ENCODE data around the gene NDUFC1.

Gene NDUFC1

DNA sequence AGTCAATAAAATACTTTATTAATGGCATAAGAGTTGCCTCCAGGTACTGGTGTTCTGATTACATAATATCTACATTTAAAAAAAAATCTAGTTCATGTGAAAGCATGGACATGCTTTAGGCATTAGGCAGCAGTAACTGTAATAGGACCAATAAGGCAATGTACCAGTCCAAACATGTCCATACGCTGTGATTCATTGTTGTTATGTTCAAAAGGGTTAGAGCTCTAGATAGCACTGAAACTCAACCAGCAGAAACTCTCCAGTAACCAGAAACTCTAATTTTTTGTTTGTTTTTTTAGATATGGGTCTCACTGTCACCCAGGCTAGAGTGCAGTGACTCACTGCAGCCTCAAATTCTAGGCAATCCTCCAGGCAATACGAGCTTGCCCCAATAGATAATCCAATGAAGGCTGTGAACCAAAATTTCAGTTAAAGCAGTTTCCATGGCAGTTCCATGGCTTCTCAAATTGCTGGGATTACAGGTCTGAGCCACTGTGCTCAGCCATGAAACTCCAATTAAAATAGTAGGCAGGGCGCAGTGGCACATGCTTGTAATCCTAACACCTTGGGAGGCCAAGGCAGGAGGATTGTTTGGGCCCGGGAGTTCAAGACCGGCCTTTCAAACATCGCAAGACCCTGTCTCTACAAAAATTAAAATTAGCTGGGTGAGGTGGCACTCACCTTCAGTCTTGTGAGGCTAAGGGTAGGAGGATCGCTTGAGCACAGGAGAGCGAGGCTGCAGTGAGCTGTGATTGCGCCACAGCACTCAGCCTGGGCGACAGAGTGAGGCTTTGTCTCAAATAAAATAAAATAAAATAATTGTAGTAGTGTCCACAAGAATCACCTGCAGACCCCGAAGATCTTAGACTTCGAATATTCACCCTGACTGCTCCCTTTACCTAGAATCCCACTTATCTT is 58.6 kb downstream of the NDUFC1 start:
- Histone ChIP-seq H3K9me3 (ENCODE audit: low read length) (no peaks in the 10 kb centered on the region), H3K9ac (ENCODE audit: low read length) (no peak overlapping the region), H3K27me3 (ENCODE audit: control insufficient read depth in 1 of 2, insufficient read depth in 2 of 2, low read length in 2 of 2) (no peaks in the 10 kb centered on the region), H3K27ac (ENCODE audit: low read depth, low read length) (no peak overlapping the region), H3K4me1 (ENCODE audit: insufficient read depth, low read length) (peaks cover 10% of the 10 kb centered on the region), H3K4me3 (ENCODE audit: low read depth in 1 of 2, low read length in 2 of 2) (no peak overlapping the region), H3K36me3 (ENCODE audit: insufficient read depth, low read length) (no peaks in the 10 kb centered on the region)

DNA sequence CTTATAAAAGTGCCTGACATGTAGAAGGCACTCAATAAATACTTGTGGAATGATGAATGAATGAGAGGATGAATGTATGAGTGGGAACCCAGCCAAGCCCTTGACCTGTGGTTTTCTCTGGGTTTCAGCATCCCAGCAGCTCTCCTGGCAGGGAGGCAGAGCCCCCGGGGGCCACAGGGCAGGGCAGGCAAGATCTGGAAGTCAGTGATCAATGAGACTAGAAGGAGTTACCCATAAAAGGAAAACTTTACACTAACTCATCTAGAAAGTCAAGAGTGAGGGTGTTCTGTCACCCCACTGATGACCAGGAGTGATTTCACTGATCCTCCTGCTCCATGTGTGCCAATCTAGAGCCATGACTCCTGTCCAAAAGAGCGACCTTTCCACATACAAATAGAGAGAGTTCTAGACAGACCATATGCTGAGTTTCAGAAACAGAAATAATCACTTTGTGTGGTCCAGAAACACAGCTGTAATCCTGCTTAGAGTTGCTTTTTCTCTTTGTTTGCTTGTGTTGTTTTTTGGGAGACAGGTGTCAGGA is 59.7 kb downstream of the NDUFC1 start:
- peaks cover 5% of the 10 kb centered on the region for H3K4me1 ChIP-seq (ENCODE audit: insufficient read depth, low read length)
- no peak overlapping the region for H3K27ac ChIP-seq (ENCODE audit: low read depth, low read length)

DNA sequence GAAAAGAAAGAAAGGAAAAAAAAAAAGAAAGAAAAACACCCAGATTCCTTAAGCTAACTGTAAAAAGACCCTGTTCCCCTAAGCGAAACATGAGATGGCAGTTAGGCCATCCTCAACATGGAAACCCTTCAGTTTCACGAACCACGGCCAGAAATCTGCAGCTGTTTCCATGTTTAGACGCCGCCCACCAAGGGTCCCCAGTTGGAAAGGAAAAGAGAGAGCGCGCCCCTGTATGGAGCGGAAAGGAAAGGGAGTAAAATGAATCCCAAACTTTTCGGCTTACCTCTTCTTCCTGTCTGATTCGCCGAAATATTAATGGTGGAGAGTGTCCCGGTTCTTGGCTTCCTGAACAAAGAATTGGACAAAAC is 60.5 kb downstream of the NDUFC1 start:
- Histone ChIP-seq H3K9ac (ENCODE audit: low read length) (no peak overlapping the region), H3K9me3 (ENCODE audit: low read length) (no peaks in the 10 kb centered on the region), H3K27ac (ENCODE audit: low read depth, low read length) (no peak overlapping the region), H3K27me3 (ENCODE audit: control insufficient read depth in 1 of 2, insufficient read depth in 2 of 2, low read length in 2 of 2) (no peaks in the 10 kb centered on the region), H3K4me3 (ENCODE audit: low read depth in 1 of 2, low read length in 2 of 2) (no peak overlapping the region), H3K4me1 (ENCODE audit: insufficient read depth, low read length) (peaks cover 5% of the 10 kb centered on the region), H3K36me3 (ENCODE audit: insufficient read depth, low read length) (no peaks in the 10 kb centered on the region)

More for the DNA sequence above, 59.7 kb downstream of the NDUFC1 start:
- H3K9ac ChIP-seq (ENCODE audit: low read length), result no peak overlapping the region
- H3K4me3 ChIP-seq (ENCODE audit: low read depth in 1 of 2, low read length in 2 of 2), result no peak overlapping the region
- H3K36me3 ChIP-seq (ENCODE audit: insufficient read depth, low read length), result no peaks in the 10 kb centered on the region
- no peaks in the 10 kb centered on the region for H3K27me3 ChIP-seq (ENCODE audit: control insufficient read depth in 1 of 2, insufficient read depth in 2 of 2, low read length in 2 of 2)
- H3K9me3 ChIP-seq (ENCODE audit: low read length), result no peaks in the 10 kb centered on the region

DNA sequence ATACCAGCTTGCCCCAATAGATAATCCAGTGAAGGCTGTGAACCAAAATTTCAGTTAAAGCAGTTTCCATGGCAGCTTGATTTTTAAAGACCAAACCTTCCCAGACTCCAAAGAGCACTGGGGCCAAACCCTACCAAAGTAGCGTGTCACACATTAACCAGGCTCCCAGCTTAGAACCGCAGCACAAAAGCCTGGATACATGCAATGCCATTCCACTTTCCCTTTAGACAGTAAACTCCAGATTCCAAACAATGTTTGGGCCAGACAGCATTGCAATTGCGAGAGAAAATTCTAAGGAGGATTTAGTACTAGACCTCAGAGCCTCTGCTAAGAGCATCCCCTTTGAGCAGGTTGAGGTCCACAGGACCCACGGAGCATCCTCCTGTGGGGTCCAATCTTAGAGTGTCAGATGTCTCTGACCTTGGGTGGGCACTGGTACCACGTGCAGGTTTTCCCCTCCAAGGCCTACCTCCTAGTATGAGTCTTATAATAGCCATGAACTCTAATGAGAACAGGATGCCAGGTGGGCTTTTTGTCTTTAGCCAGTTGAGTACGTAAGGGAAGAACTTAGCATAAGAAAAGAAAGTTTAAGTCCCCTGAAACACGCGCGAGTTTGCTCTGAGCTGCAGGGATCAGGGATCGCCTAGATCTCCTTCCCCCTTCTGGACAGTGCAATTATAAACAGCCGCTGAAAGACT is 61.0 kb downstream of the NDUFC1 start:
- Histone ChIP-seq H3K36me3 (ENCODE audit: insufficient read depth, low read length) (no peaks in the 10 kb centered on the region), H3K9ac (ENCODE audit: low read length) (no peak overlapping the region), H3K4me3 (ENCODE audit: low read depth in 1 of 2, low read length in 2 of 2) (no peak overlapping the region), H3K27ac (ENCODE audit: low read depth, low read length) (no peak overlapping the region), H3K4me1 (ENCODE audit: insufficient read depth, low read length) (peaks cover 5% of the 10 kb centered on the region), H3K9me3 (ENCODE audit: low read length) (no peaks in the 10 kb centered on the region), H3K27me3 (ENCODE audit: control insufficient read depth in 1 of 2, insufficient read depth in 2 of 2, low read length in 2 of 2) (no peaks in the 10 kb centered on the region)
